Muscle of back (tissue), 11 donors: ENCODE measurements around the gene NME5. TPM values are rescaled to one million over a fixed set of nuclear protein-coding genes. Genes with fewer than 3 reads are reported as not detected.

Source experiments
- DNase-seq, 3 donors: peaks; one replicate each; pipeline versions ENCODE4 v3.0.0 to v3.0.0-alpha.2; 2013
- polyA plus RNA-seq, 10 donors: library from polyadenylated mRNA; unstranded; fragments of 120-200 nt; gene quantifications; one replicate each; pipeline ENCODE4 v1.2.1, GENCODE V29; 2013; ENCODE audit not compliant: insufficient read length in 10 of 10

Gene NME5
- polyA plus RNA-seq, 10 donors: 0.44 to 1.5 (median 1.1) TPM

DNA sequence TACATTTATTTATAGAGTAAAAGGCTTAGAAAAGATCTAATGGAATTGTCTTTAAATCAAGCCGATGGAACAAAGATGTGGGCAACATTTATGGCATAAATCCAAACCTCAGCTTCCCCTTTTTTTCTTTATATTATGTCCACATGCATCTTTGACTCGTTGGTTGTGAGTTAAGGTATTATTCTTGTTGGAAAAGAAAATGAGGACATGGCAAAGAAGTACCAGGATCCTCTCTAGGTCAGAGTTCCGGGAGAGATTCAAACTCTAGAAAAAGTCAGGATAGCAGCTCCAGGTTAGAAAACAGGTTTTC lies 508 bp upstream of the NME5 start:
- DNase-seq: no peak

DNA sequence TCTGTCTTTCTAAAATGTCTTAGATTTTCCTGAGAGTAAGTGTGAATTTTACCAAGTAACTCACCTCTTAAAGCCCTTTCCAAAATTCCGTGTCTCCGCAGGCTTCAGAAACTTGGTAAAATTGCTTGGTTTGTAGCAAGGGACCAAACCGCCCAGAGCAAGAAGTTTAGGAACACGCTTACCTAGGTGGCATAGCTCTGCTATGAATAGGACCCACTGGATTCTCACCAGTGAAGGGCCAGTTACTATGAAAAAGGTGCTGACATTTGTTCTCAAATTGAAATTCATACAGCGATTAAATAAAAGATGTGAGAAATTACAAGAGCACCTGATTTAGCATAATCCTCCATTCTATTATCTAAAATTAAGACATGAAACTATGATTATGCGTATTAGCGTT lies 6.7 kb downstream of the NME5 start:
- no peak for DNase-seq

DNA sequence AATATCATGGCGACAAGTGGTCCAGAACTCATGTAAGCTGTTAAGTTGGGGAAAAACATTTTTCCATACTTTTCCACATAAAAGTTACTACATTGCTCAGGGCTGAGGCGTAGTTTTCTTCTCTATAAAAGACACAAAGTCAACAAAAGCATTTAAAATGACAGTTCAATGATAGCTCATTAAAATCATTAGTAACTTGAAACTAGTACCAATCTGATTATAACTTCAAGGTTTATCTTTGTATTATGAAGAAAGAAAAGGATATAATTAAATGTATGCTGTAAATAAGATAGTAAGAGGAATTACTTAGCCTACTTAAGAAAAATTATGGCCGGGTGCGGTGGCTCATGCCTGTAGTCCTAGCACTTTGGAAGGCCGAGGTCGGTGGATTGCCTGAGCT lies 9.9 kb downstream of the NME5 start:
- no peak for DNase-seq

DNA sequence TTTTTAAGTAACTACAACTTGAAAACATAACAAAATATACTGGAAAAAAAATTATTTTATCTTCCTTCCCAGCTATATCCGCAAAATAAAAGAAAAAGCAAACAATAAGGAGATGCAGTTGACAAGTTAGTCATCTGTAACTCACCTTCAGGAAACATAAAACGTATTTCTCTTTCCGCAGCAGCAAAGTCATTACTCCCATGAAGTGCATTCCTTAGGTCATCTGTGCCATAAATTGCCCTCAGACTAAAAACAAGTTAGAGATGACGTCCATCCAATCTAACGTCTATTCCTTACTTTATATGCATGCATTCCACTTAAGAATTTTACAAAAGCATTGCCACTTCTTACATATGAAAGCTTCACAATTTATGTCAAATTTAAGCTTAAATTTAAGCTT lies 10.9 kb downstream of the NME5 start:
- DNase-seq: no peak

DNA sequence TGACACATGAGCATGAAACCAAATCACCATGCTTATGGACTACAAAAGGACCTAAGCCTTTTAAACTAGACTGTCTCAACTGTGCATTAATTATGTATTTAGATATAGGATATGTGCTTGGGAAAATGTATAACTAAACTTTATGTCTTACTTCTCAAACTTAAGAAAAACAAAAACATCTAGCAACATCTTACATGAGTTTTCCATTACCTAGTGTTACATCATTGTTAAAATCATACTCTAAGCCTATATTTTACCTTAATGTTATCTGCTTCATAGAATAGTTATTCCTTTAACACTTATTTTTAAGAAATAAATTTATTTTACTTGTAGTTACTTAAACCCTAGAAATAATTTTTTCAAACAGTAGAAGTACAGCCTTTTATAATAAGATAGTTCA lies 24.0 kb downstream of the NME5 start:
- no peak for DNase-seq

DNA sequence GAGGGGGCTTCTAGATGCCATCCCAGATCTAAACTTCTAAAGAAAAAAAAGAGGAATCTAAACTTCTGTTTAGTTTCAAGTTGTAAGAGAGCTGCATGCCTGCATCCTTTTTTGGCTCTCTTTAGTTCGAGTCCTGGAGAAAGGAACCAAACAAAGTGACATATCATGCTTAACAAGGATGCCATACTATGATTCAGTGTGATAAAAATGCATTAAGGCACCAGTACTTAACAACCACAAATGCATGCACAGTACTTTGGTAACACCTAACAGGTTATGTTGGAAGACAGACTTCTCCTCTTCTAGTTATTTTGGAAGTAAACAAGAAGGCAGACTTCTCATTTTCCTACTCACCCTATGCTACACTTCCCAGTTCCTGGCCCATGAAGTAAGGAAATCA lies 27.3 kb downstream of the NME5 start:
- no peak for DNase-seq

DNA sequence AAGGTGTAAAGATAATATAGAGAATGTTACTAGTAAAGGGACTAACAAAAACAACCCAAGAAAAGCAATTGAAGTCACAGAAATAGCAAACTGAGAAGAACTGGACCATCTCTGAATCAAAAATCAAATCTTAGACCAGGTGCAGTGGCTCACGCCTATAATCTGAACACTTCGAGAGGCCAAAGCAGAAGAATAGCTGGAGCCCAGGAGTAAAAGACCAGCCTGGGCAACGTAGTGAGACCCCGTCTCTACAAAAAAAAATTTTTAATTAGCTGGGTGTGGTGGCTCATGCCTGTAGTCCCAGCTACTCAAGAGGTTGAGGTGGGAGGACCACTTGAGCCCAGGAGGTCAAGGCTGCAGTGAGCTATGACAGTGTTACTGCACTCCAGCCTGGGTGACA lies 28.0 kb downstream of the NME5 start:
- no peak for DNase-seq

DNA sequence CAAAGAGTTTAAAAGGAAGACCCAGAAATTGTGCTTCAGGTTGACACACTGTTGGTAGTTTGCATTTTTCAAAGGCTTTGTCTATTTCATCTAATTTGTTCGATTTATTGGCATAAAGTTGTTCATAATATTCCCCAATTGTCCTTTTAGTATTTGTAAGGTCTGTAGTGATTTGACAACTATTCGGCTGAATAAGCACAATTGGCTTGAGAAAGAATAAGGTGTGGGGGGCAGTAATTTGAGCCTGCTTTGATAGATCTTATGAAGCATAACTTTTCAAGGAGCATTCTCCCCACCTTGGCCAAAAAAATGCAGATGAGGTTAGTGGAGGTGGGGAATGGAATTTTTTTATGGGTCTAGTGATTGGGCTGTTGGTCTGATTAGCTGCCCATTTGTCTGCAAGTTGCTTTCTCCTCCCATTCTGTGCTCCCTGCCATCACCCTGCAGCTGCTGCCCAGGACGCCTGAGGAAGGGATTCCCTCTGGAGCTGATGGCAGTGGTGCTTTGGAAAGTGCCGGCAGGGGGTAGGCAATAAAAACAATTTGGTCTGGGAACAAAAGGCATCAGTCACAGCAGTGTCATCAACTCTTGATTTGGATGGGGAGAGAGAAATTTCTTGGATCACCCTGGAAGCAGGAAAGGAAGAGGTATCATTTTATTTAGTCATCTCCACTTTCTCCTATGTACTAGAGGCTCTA lies 28.8 kb downstream of the NME5 start:
- DNase-seq: no peak

DNA sequence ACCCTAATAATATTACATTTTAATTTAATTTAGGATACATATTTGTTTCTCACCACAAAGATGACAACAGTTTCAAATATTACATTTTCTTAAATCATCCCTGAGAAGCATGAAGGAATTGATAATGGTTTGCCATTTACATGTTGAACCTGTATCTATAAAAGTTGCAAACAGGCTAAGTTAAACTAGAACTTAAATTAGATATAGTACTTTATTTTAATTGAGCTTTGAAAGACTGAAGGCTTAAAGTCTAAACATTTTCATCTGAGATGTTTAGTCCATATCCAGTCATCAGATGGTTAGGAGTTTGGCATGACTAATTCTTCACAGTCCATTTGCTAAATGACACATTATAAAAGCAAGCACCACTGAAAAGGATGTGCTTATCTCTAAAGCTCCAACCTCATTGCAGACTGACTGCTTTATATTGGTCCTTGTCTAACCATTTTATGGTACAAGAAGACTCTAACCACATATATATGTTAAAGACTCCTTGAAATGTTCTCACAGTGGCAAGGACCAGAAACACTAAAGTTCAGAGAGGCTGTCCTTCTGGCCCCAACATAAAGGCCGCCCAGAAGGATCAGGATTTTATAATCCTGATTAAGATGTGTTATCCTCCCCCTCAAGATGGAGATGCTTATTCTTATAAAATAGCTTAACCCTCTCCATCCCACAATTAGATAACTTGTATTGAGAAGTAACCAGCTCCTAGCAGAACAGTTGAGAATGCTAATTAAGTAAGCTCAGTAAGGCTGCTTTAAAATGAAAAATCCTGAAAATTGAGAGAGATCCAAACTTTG lies 29.6 kb downstream of the NME5 start:
- no peak for DNase-seq

DNA sequence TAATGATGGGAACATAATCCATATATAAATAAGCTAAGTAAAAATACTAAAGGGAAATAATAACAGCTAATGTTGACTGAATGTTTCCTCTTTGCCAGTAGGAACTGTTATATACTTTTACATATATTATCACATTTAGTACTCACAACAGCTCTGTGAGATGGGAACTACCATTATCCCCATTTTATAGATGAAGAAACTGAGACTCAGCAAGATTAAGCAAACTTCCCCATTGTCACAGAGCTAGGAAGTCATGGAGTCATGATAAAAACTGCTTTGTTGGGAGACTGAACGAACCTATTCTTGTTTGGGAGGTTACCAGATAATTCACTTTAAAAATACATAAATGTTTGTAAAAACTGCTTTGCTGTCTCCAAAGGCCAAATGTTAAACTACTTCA lies 32.0 kb downstream of the NME5 start:
- DNase-seq: no peak

DNA sequence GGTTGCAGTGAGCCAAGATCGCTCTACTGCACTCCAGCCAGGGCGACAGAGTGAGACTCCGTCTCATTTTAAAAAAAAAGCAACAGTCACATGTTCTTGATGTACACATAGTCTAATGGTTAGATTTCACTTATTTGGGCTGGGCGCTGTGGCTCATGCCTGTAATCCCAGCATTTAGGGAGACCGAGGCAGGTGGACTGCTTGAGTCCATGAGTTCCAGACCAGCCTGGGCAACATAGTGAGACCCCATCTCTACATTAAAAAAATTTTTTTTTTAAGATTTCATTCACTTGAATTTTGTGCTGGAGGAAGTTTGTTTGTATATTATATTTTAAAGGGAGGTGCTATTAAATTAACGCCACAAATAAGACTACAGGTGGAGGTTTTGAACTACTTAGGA lies 33.5 kb downstream of the NME5 start:
- no peak for DNase-seq

DNA sequence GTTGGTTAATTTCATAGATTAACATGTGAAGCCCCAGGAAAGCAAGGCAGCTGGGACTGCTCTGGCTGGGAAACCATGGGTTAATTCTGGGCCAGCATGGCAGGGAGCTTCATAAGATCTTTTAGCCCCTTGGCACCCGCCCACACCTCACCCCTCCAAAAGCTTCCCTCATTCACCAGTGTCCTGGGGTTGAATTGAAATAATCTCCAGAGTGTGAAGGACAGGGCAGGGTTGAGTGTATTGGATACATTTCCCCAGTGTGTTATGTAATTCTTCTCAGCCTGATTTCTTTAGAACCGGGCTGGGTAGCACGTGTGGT lies 36.0 kb downstream of the NME5 start:
- DNase-seq: no peak

DNA sequence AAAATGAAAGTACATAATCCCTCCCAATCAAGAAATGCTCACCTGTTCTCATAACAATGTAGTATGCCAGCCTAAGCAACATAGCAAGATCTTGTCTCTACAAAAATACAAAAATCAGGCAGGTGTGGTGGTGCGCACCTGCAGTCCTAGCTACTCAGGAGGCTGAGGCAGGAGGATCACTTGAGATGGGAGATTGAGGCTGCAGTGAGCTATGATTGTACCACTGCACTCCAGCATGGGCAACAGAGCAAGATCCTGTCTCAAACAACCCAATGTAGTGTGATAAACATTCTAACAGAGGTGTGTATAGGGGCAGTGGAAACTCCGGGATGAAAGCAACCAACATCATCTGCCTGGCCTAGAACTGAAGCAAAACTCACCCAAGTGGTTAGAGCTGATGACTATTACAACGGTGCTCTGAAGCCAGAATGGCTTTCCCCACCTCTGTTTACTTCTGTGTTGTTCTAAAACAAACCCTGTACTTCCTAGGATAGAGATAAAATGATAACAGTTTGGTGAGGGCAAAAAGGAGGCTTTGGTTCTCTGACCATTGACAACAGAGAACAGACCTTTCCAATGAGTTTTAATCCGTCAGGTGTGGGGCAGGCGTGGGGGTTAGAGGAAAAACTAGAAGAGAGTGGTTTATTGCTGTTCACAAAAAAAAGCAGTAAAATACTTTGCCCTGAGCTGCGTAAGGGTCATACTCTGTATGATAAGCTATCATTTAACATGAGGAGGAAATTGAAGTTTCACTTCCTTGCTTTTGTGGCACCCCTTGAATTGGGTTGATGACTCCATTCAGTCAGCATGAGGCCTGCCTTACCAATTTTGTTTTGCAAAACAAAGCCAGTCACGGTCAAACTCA lies 36.5 kb downstream of the NME5 start:
- DNase-seq: no peak

DNA sequence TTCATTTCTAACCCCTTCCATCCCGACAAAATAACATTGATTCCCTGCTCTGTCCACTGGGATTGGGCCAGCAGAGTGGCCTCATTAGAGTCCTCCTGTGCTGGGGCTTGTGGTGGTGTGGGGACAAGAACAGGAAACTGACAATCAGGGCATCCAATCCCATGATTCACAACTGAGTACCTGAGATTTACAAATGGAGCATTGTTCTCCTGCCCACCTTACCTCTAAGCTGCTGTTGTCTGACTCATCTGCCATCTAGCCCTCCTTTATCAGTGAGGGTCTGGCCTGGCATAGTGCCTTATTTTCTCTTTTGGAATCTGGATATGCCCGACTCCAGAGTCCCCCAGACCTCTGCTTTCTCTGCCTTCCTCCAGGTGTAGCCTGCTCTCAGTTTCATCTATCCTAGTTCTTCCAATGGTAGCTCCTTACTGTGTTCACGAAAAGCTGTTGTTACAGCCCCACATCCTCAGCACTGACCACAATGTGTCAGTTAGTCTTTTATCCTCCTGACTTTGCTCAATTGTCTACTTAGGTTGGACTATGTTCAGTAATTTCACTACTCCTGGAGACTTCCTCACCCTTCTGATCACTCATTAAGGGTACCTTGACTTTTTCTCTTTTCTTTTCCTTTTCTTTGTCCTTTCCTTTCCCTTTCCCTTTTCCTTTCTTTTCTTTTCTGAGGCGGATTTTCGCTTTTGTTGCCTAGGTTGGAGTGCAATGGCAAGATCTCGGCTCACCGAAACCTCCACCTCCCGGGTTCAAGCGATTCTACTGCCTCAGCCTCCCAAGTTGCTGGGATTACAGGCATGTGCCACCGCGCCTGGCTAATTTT lies 42.0 kb downstream of the NME5 start:
- DNase-seq: no peak

DNA sequence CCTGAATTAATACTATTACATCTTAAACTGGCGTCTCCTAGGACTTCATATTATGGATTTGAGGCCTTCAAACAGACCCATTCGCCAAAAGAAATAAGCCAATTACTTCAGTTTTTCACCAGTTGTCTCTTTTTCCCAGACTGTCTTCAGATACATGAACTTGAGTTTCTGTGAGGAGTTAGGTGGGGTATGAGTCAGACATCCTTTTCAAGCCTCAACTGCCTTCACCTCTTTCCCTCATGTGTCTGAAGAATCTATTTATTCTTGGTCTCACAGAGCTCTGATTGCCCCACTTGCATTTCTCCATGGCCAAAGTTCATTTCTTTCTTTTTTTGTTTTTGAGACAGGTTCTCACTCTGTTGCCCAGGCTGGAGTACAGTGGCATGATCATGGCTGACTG lies 42.9 kb downstream of the NME5 start:
- DNase-seq: no peak

DNA sequence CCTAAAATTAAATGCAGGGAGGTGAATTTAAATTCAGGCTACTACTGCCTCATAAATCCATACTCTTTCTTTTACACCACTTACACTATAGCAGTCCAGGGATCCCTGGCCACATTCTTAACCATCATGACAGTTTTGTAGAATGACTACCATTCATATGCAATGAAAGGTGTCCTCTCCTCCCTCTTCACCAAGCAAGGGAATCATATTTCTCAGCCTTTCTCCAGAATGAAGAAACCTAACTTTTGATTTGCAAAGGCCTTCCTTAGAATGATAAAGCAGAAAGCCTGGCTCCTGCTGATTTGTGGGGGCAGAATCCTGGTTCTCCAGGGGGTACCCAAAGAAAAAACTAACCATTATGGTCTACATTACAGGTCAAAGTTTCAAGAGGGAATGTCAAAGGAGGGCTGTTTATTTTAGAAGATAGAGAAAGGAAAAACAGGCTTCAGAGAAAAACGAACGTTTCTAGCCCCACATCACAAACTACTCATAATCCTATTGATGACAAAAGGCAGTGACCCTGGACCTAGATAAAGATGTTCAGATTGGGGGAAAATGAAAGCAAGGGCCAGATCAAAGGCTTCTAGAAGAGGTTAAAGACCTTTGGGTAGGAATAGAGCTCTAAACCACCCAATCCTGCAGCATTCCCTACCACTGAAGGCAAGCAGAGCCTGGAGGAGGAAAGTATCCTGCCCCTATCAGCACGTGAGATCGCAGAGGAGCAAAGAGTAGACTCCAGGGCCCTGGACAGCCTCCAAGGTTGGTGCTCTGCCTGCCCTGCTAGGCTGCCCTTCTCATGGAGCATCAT lies 43.9 kb downstream of the NME5 start:
- DNase-seq: no peak

DNA sequence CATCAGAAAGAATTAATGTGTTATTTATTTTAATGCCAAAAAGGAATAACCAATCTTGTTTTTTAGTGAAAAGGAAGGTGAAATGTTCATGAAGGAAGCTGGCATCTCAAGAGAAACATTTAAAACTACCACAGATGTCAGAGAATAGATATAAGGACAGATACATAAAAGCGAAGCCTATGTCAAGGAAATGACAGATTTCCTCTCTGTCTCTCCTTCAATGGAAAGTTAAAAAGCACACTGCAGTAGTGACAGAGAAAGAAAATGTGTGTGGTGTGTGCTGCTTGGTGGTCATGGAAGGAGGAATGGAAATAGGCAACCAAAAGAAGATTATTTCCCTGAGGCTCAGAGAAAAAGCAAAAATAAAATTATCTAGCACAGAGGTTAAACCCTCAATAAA lies 46.2 kb downstream of the NME5 start:
- no peak for DNase-seq

DNA sequence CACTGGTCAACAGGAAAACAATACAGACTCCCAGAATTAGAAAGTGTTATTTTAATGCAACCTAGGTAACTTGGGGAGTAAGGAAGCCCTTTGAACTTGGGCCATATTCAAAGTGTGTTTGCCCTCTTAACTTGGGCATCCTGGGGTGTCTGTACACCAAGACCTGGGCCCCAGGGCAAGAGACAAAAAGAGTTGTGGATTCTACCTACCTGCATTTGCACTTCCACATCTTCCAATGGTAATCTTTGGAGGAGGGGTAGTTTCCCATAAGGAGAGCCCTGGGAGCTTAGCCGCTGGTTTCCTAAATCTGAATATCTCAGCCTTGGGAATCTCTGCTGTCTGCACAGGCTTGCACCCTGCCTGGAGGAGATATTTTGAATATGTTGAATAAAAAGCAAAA lies 46.9 kb downstream of the NME5 start:
- DNase-seq: no peak

DNA sequence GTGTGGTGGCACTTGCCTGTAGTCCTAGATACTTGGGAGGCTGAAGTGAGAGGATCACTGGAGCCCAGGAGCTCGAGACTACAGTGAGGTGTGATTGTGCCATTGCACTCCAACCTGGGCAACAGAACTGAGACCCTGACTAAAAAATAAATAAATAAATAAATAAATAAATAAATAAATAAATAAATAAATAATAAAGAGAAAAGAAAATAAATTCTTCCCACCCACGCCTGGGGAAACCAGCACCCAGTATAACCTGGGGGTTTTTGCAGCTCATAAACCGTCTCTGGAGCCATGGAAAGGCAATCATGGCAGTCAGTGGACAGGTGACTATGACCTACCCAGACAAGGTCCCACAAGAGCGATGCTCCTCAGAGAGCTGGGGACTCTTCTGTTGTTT lies 47.5 kb downstream of the NME5 start:
- DNase-seq: no peak

DNA sequence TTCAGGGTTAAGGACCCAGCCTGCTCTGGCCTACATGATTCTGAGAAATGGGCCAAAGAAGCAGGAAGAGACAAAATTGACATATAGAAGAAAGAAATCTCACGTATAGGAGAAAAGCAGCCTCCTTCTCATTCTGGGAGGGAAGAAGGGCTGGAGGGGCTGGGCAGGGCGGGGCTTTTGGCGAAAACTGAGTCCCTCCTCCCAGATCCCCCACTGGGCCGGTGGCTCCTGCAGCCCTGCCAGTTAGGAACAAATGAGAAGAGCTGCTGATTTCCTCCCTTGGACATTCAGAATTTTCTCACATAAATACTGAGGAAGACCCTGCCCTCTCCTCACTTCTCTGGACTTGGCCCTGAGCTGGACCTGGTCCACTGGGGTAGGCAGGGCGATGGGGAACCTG lies 55.5 kb downstream of the NME5 start, which contains the start of gene WNT8A:
WNT8A (plus strand) TSS at position 332 of the 400 bp plus-strand sequence. CDS start 95 bp downstream, outside the sequence.
- no peak for DNase-seq

DNA sequence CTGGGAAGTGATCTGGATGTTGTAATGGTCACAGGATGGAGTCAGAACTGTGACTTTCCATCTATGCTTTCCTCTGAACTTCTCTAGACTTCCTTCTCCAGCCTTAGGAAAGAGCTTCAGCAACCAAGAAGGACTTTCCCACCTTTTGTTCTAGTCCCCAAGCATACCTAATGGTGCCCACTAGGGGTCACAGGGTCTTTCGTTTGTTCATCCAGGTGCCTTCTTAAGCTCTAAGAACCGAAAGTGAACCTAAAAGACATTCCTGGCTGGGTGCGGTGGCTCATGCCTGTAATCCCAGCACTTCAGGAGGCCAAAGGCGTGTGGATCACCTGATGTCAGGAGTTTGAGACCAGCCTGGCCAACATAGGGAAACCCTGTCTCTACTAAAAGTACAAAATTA lies 57.2 kb downstream of the NME5 start:
- no peak for DNase-seq
